IMR-90 (cell line): Measurements from ENCODE around the gene BAIAP2L1. TPM values are rescaled to one million over a fixed set of nuclear protein-coding genes. Genes with fewer than 3 reads are reported as not detected.

ENCODE experiments used
- ATAC-seq: fragments of 200-7000 bp; cut with Tn5 transposase; 2 replicates; pipeline ENCODE4 v1.9.1; 2020; ENCODE audit warnings: low read depth, mild to moderate bottlenecking, moderate library complexity
- BruUV-seq: library from RNA; stranded (reverse); fragments of 400-500 nt; replicated peaks from 2 replicates; lab custom pipeline; 2021; lab: Mats Ljungman, UMichigan
- CTCF ChIA-PET: fragments of 300-600 bp; formaldehyde crosslinking; extraction: SDS; loops from one replicate; lab custom pipeline; 2021; ENCODE audit warnings: antibody characterized with exemption; lab: Yijun Ruan, JAX
- POLR2A ChIA-PET: fragments of 300-600 bp; sonication (Branson Sonifier 250); formaldehyde crosslinking; loops from one replicate; lab custom pipeline; 2022; ENCODE audit warnings: antibody characterized with exemption; ENCODE audit not compliant: unreplicated experiment; lab: Charles Lee
- DNase-seq: peaks from one replicate; pipeline ENCODE4 v3.0.0; 2013
- H2AFZ ChIP-seq: replicated peaks from 2 replicates; pipeline ENCODE3; 2013; ENCODE audit warnings: low read length, mild to moderate bottlenecking; ENCODE audit not compliant: poor library complexity
- H2AK5ac ChIP-seq: 2 replicates; pipeline ENCODE4 v1.6.1; 2013; ENCODE audit warnings: low read depth, low read length, inconsistent platforms
- H2AK9ac ChIP-seq: replicated peaks from 2 replicates; pipeline ENCODE3; 2013; ENCODE audit warnings: mild to moderate bottlenecking, low read depth, low read length, moderate library complexity; ENCODE audit not compliant: poor library complexity
- H2BK120ac ChIP-seq: 2 replicates; pipeline ENCODE4 v1.6.1; 2013; ENCODE audit warnings: low read depth, low read length, inconsistent platforms
- H2BK15ac ChIP-seq: 3 replicates; pipeline ENCODE4 v1.6.1; 2013; ENCODE audit warnings: low read depth, low read length, inconsistent platforms
- H2BK20ac ChIP-seq: 2 replicates; pipeline ENCODE4 v1.6.1; 2013; ENCODE audit warnings: low read depth, mild to moderate bottlenecking, inconsistent platforms, low read length, moderate library complexity
- H2BK5ac ChIP-seq: 2 replicates; pipeline ENCODE4 v1.6.1; 2013; ENCODE audit warnings: mild to moderate bottlenecking, low read depth, low read length, inconsistent platforms; ENCODE audit not compliant: poor library complexity, severe bottlenecking
- H3K14ac ChIP-seq: replicated peaks from 2 replicates; pipeline ENCODE4 v1.6.1; 2013; ENCODE audit warnings: low read depth, low read length, inconsistent platforms
- H3K18ac ChIP-seq: 2 replicates; pipeline ENCODE4 v1.6.1; 2013; ENCODE audit warnings: low read depth, low read length, control low read depth
- H3K23ac ChIP-seq: 2 replicates; pipeline ENCODE4 v1.6.1; 2013; ENCODE audit warnings: low read depth, low read length, inconsistent platforms
- H3K27ac ChIP-seq: 2 replicates; pipeline ENCODE4 v1.5.1; 2013; ENCODE audit warnings: mild to moderate bottlenecking, control low read depth, low read length; ENCODE audit not compliant: insufficient read depth
- H3K27me3 ChIP-seq: 2 replicates; pipeline ENCODE4 v1.6.1; 2013; ENCODE audit warnings: low read length; ENCODE audit not compliant: control insufficient read depth, insufficient read depth
- H3K36me3 ChIP-seq: 2 replicates; pipeline ENCODE4 v1.6.1; 2013; ENCODE audit warnings: low read length, mixed read lengths; ENCODE audit not compliant: control insufficient read depth, insufficient read depth
- H3K4ac ChIP-seq: 2 replicates; pipeline ENCODE4 v1.6.1; 2013; ENCODE audit warnings: low read depth, low read length, inconsistent platforms
- H3K4me1 ChIP-seq: 2 replicates; pipeline ENCODE4 v1.6.1; 2013; ENCODE audit warnings: low read length, mixed read lengths; ENCODE audit not compliant: control insufficient read depth, insufficient read depth
- H3K4me2 ChIP-seq: 2 replicates; pipeline ENCODE4 v1.6.1; 2013; ENCODE audit warnings: low read depth, mild to moderate bottlenecking, control low read depth, low read length, moderate library complexity
- H3K4me3 ChIP-seq: 2 replicates; pipeline ENCODE4 v1.5.1; 2013; ENCODE audit warnings: low read depth, mild to moderate bottlenecking, control low read depth, low read length, moderate library complexity; ENCODE audit not compliant: insufficient read depth
- H3K56ac ChIP-seq: 2 replicates; pipeline ENCODE4 v1.6.1; 2013; ENCODE audit warnings: low read length, inconsistent platforms; ENCODE audit not compliant: insufficient read depth; ENCODE audit errors: extremely low read depth
- H3K79me1 ChIP-seq, 2 experiments: 2 replicates each; pipeline ENCODE4 v1.6.1; 2013; ENCODE audit warnings: low read length in 2 of 2, inconsistent platforms in 1 of 2, low read depth in 1 of 2
- H3K9ac ChIP-seq: 2 replicates; pipeline ENCODE4 v1.6.1; 2013; ENCODE audit warnings: low read depth, low read length, control low read depth
- H3K9me1 ChIP-seq: 2 replicates; pipeline ENCODE4 v1.6.1; 2013; ENCODE audit warnings: low read length, inconsistent platforms; ENCODE audit not compliant: insufficient read depth
- H3K9me3 ChIP-seq: 2 replicates; pipeline ENCODE4 v1.6.1; 2013; ENCODE audit warnings: low read length; ENCODE audit not compliant: control insufficient read depth, insufficient read depth
- H4K20me1 ChIP-seq: 2 replicates; pipeline ENCODE4 v1.6.1; 2013; ENCODE audit warnings: low read length, inconsistent platforms; ENCODE audit not compliant: insufficient read depth
- H4K5ac ChIP-seq: 2 replicates; pipeline ENCODE4 v1.6.1; 2013; ENCODE audit warnings: mild to moderate bottlenecking, low read depth, low read length, control low read depth
- H4K8ac ChIP-seq, 2 experiments: 2 replicates each; pipeline ENCODE4 v1.6.1; 2013; ENCODE audit warnings: low read depth in 2 of 2, low read length in 2 of 2, control low read depth in 1 of 2, inconsistent platforms in 1 of 2
- H4K91ac ChIP-seq: 2 replicates; pipeline ENCODE4 v1.6.1; 2013; ENCODE audit warnings: low read depth, low read length, inconsistent platforms; ENCODE audit not compliant: insufficient read depth
- BHLHE40 ChIP-seq: fragments of 150-350 bp; IDR thresholded peaks from 2 replicates; pipeline ENCODE4 v1.6.1; 2016; ENCODE audit warnings: mild to moderate bottlenecking, low read depth, low read length
- CEBPB ChIP-seq: IDR thresholded peaks from 2 replicates; pipeline ENCODE4 v1.6.1; 2012; ENCODE audit warnings: low read depth, low read length, improper control_type of control experiment
- CHD1 ChIP-seq: IDR thresholded peaks from 2 replicates; pipeline ENCODE4 v1.6.1; 2012; ENCODE audit warnings: low read depth, low read length, improper control_type of control experiment
- CTCF ChIP-seq: conservative IDR thresholded peaks from 2 replicates; pipeline ENCODE4 v1.5.1; 2012; ENCODE audit warnings: mild to moderate bottlenecking, low read depth, low read length, improper control_type of control experiment
- FOS ChIP-seq: fragments of 150-350 bp; IDR thresholded peaks from 2 replicates; pipeline ENCODE4 v1.6.1; 2016; ENCODE audit warnings: low read depth, low read length
- MAFK ChIP-seq: IDR thresholded peaks from 2 replicates; pipeline ENCODE4 v1.6.1; 2012; ENCODE audit warnings: low read depth, low read length, improper control_type of control experiment
- MAZ ChIP-seq: IDR thresholded peaks from 2 replicates; pipeline ENCODE4 v1.6.1; 2012; ENCODE audit warnings: low read depth, mild to moderate bottlenecking, low read length, improper control_type of control experiment, moderate library complexity, borderline replicate concordance
- MXI1 ChIP-seq: IDR thresholded peaks from 2 replicates; pipeline ENCODE4 v1.6.1; 2012; ENCODE audit warnings: low read depth, mild to moderate bottlenecking, low read length, moderate library complexity, borderline replicate concordance
- NFE2L2 ChIP-seq: fragments of 150-350 bp; IDR thresholded peaks from 2 replicates; pipeline ENCODE4 v1.6.1; 2016; ENCODE audit warnings: low read depth, mild to moderate bottlenecking, low read length
- POLR2A ChIP-seq: IDR thresholded peaks from 2 replicates; pipeline ENCODE4 v1.6.1; 2012; ENCODE audit warnings: mild to moderate bottlenecking, low read depth, low read length
- RAD21 ChIP-seq: IDR thresholded peaks from 2 replicates; pipeline ENCODE4 v1.6.1; 2012; ENCODE audit warnings: low read length, improper control_type of control experiment
- RCOR1 ChIP-seq: IDR thresholded peaks from 2 replicates; pipeline ENCODE4 v1.6.1; 2012; ENCODE audit warnings: mild to moderate bottlenecking, low read length, improper control_type of control experiment; ENCODE audit not compliant: insufficient replicate concordance
- RFX5 ChIP-seq: IDR thresholded peaks from 2 replicates; pipeline ENCODE4 v1.8.0; 2012; ENCODE audit warnings: low read depth, mild to moderate bottlenecking, low read length, moderate library complexity
- SMC3 ChIP-seq: fragments of 150-350 bp; IDR thresholded peaks from 2 replicates; pipeline ENCODE4 v1.6.1; 2016; ENCODE audit warnings: low read depth, mild to moderate bottlenecking, antibody characterized with exemption, low read length, moderate library complexity
- WGBS, 2 experiments: methylation state at CpG; one replicate each; pipeline versions ENCODE4 v1.1.5 to v1.1.7; 2013; ENCODE audit warnings: missing lambda C conversion rate in 2 of 2; ENCODE audit not compliant: insufficient read length in 1 of 2; ENCODE audit errors: extremely low coverage in 2 of 2; 5-methylcytosine and 5-hydroxymethylcytosine counted together
- dilution Hi-C: fragments of 300-500 bp; cut with HindIII; formaldehyde crosslinking; loops from one replicate; pipeline ENCODE4 v1.14.3; 2018; ENCODE audit warnings: low sequenced_read_pairs; ENCODE audit not compliant: unreplicated experiment
- in situ Hi-C: fragments of 300-500 bp; cut with MboI; formaldehyde crosslinking; loops from 3 replicates; pipeline ENCODE4 v1.14.3; 2019; ENCODE audit warnings: low sequenced_read_pairs, inconsistent platforms, mixed read lengths
- intact Hi-C: fragments of 100-400 bp; cut with micrococcal nuclease; formaldehyde crosslinking; loops from 2 replicates; pipeline ENCODE4 v1.10.0; 2022
- polyA plus RNA-seq, 3 experiments: library from polyadenylated mRNA; depleted of rRNA; stranded (reverse); fragments of >200 nt; gene quantifications; 2 replicates each; pipeline ENCODE4 v1.2.3, GENCODE V29; 2012; ENCODE audit warnings: low replicate concordance in 1 of 3
- total RNA-seq: library from RNA; depleted of rRNA; stranded (reverse); fragments of >200 nt; gene quantifications from 2 replicates; pipeline ENCODE4 v1.2.3, GENCODE V29; 2012
- TF ChIP-seq, protein P1 (sequence below): fragments of 150-350 bp; IDR thresholded peaks from 2 replicates; pipeline ENCODE4 v1.6.1; 2016; ENCODE audit warnings: low read depth, mild to moderate bottlenecking, low read length, moderate library complexity, borderline replicate concordance
- TF ChIP-seq, protein P2 (sequence below): fragments of 150-350 bp; IDR thresholded peaks from 2 replicates; pipeline ENCODE4 v1.6.1; 2017; ENCODE audit warnings: mild to moderate bottlenecking, antibody characterized with exemption, low read length, low read depth

The BAIAP2L1 gene
- total and polyA plus RNA-seq, 2 of the 4 experiments (the other 2 are of a cell fraction) = 2.2 to 6.0 TPM

GRCh38 chr7:98414205-98414900, 13.5 kb upstream of the BAIAP2L1 start:
- no peak overlapping the region for H2BK15ac ChIP-seq
- BruUV-seq = no TSS peak
- no peak overlapping the region for H3K27ac ChIP-seq
- no peak overlapping the region for H3K18ac ChIP-seq
- H2AK5ac ChIP-seq = no peak overlapping the region
- H3K14ac ChIP-seq = no peak overlapping the region
- H3K4me2 ChIP-seq = no peak overlapping the region
- peaks cover 14% of the 10 kb centered on the region for H3K4me1 ChIP-seq
- no peaks in the 10 kb centered on the region for H3K27me3 ChIP-seq
- 92 to 100% methylated on average over 1 to 2 of the region's 6 CpGs for WGBS, 2 experiments
- H4K8ac ChIP-seq = no peak overlapping the region
- no peak overlapping the region for H3K4ac ChIP-seq
- no peak overlapping the region for H4K91ac ChIP-seq
- H3K9ac ChIP-seq = no peak overlapping the region
- intact Hi-C loops = no loop called here
- no peaks in the 10 kb centered on the region for H4K20me1 ChIP-seq
- H3K9me3 ChIP-seq = no peaks in the 10 kb centered on the region
- dilution Hi-C loops = no loop called here
- ATAC-seq (no peak), DNase-seq (no peak)
- H2BK5ac ChIP-seq = no peak overlapping the region
- no peak overlapping the region for H4K5ac ChIP-seq
- H3K56ac ChIP-seq = no peak overlapping the region
- H2AFZ ChIP-seq = no peak overlapping the region
- in situ Hi-C loops = no loop called here
- H2BK120ac ChIP-seq = no peak overlapping the region
- no peak overlapping the region for H2AK9ac ChIP-seq
- H3K9me1 ChIP-seq = peaks cover 12% of the 10 kb centered on the region; the same call in 1 of the 2 replicates
- no peak overlapping the region for H3K4me3 ChIP-seq
- no peak overlapping the region for H3K23ac ChIP-seq
- peaks cover 0 to 5% of the 10 kb centered on the region in 2 experiments; a peak in 1 of 4 replicates for H3K79me1 ChIP-seq
- POLR2A ChIA-PET = no interaction called here
- CTCF ChIA-PET = interaction anchor here (0.6 kb wide), 1 partner anchor 293 kb away, joined by 3 read pairs; no protein-coding TSS in a partner anchor
- TF ChIP-seq SMC3 (no peak), MXI1 (no peak), NFE2L2 (no peak), RFX5 (no peak), FOS (no peak), RCOR1 (no peak), BHLHE40 (no peak), CEBPB (no peak), CHD1 (no peak), RAD21 (no peak), MAZ (no peak), POLR2A (no peak), MAFK (no peak), CTCF (no peak)
- TF ChIP-seq, protein P1, sequence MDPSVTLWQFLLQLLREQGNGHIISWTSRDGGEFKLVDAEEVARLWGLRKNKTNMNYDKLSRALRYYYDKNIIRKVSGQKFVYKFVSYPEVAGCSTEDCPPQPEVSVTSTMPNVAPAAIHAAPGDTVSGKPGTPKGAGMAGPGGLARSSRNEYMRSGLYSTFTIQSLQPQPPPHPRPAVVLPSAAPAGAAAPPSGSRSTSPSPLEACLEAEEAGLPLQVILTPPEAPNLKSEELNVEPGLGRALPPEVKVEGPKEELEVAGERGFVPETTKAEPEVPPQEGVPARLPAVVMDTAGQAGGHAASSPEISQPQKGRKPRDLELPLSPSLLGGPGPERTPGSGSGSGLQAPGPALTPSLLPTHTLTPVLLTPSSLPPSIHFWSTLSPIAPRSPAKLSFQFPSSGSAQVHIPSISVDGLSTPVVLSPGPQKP = no peak
- TF ChIP-seq, protein P2, sequence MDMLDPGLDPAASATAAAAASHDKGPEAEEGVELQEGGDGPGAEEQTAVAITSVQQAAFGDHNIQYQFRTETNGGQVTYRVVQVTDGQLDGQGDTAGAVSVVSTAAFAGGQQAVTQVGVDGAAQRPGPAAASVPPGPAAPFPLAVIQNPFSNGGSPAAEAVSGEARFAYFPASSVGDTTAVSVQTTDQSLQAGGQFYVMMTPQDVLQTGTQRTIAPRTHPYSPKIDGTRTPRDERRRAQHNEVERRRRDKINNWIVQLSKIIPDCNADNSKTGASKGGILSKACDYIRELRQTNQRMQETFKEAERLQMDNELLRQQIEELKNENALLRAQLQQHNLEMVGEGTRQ = no peak
- no peak overlapping the region for H2BK20ac ChIP-seq
- H3K36me3 ChIP-seq = no peaks in the 10 kb centered on the region
